ENCODE measurements around the gene PTPRN2.

- TF ChIP-seq FOXA1 (IDR thresholded peaks at IDR 0.05) (no peak), ZNF384 (IDR thresholded peaks at IDR 0.05) (no peak), FOXK2 (IDR thresholded peaks at IDR 0.05) (no peak)
Observed at GRCh38 chr7:158507917-158508316, 79.7 kb downstream of the PTPRN2 start.
